GM19351 (cell line): ENCODE data around the gene FRMD8.

ENCODE experiments used
- ATAC-seq: cut with Tn5 transposase; IDR thresholded peaks from one replicate; pipeline ENCODE4 v1.9.1; 2021; ENCODE audit warnings: mild to moderate bottlenecking, moderate library complexity; ENCODE audit not compliant: unreplicated experiment

The FRMD8 gene

DNA sequence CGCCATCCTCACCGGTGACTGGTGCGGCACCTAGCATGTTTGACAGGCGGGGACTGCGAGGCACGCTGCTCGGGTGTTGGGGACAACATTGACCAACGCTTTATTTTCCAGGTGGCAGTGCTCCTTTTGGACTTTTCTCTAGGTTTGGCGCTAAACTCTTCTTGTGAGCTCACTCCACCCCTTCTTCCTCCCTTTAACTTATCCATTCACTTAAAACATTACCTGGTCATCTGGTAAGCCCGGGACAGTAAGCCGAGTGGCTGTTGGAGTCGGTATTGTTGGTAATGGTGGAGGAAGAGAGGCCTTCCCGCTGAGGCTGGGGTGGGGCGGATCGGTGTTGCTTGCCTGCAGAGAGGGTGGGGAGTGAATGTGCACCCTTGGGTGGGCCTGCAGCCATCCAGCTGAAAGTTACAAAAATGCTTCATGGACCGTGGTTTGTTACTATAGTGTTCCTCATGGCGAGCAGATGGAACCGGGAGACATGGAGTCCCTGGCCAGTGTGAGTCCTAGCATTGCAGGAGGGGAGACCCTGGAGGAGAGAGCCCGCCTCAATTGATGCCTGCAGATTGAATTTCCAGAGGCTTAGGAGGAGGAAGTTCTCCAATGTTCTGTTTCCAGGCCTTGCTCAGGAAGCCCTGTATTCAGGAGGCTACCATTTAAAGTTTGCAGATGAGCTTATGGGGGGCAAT lies 37.2 kb downstream of the FRMD8 start:
- ATAC-seq: no peak

- ATAC-seq: no peak
Observed at GRCh38 chr11:65424205-65425104, 38.0 kb downstream of the FRMD8 start.

DNA sequence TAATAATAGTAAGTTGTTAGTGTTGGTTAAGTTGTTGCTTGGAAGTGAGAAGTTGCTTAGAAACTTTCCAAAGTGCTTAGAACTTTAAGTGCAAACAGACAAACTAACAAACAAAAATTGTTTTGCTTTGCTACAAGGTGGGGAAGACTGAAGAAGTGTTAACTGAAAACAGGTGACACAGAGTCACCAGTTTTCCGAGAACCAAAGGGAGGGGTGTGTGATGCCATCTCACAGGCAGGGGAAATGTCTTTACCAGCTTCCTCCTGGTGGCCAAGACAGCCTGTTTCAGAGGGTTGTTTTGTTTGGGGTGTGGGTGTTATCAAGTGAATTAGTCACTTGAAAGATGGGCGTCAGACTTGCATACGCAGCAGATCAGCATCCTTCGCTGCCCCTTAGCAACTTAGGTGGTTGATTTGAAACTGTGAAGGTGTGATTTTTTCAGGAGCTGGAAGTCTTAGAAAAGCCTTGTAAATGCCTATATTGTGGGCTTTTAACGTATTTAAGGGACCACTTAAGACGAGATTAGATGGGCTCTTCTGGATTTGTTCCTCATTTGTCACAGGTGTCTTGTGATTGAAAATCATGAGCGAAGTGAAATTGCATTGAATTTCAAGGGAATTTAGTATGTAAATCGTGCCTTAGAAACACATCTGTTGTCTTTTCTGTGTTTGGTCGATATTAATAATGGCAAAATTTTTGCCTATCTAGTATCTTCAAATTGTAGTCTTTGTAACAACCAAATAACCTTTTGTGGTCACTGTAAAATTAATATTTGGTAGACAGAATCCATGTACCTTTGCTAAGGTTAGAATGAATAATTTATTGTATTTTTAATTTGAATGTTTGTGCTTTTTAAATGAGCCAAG lies 38.9 kb downstream of the FRMD8 start:
- ATAC-seq: no peak

DNA sequence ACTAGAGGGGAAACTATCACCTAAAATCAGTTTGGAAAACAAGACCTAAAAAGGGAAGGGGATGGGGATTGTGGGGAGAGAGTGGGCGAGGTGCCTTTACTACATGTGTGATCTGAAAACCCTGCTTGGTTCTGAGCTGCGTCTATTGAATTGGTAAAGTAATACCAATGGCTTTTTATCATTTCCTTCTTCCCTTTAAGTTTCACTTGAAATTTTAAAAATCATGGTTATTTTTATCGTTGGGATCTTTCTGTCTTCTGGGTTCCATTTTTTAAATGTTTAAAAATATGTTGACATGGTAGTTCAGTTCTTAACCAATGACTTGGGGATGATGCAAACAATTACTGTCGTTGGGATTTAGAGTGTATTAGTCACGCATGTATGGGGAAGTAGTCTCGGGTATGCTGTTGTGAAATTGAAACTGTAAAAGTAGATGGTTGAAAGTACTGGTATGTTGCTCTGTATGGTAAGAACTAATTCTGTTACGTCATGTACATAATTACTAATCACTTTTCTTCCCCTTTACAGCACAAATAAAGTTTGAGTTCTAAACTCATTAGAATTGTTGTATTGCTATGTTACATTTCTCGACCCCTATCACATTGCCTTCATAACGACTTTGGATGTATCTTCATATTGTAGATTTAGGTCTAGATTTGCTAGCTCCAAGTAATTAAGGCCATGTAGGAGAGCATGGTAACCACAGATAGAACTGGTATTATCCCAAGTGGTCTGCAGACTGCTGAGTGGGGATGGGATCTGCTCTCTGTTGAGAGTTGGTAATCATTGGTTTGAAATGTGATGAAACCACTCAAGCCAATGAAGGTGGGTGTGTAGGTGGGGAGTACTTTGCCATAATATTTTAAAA lies 39.8 kb downstream of the FRMD8 start:
- ATAC-seq: no peak

DNA sequence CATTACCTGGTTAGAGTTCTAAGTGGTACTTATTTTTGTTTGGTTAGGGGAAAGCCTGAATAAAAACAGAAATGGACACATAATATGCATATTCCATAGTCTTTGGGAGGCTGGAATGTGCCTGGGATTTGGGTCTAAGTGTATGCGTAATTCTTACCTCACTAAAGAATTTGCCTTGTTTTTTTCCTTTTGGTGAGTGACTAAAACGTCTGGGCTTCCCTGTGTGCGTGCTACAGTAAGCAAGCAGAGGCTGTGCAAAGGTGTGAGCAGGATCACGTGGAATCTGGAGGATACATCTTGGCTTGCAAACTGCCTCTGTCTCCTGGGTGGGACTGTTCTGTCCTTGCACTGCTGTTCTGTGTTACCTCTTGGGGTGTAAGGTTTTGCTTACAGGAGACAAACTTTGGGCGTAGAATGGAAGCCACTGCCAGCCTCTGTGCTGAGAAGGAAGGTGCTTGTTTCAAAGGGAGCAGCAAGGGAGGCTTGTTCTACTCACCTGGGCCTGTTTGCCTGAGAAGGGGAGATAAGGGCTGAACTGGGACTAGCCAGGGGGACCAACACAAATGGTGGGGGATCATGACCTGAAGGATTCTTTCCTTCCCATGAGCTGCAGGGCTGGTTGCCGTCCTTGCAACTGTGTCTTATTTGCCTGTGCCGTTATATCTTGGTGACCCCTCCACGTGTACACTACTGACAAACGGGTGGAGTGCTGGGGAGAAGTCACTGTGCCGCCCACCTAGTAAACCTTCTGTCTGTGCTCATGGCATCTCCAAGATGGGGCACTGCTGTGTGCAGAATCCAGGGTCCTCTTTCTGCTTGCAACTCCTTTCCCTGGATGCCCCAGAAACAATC lies 40.6 kb downstream of the FRMD8 start:
- ATAC-seq: no peak

- no peak for ATAC-seq
Observed at GRCh38 chr11:65427691-65428577, 41.5 kb downstream of the FRMD8 start.

DNA sequence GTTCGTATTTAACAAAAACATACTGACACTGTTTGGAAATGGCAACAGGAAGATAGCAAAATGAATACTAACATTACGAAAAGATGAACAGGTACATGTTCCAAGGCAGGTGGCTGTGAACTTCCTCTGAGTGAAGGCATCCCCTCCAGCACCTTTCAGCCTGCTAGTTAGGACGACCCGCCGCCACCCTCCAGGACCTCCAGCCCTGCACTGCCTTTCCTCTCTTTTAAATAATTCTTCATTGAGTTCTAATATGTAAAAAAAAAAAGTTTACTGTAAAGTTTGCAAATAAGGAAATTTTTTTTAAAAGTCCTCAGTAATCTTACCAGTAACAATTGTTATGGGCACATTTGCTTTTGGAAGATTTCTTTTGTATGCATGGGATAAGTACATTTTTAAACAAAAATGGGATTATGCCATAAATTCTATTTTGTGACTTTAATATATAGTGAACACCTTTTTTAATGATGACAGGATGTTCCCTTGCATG lies 42.2 kb downstream of the FRMD8 start:
- ATAC-seq: no peak

GRCh38 chr11:65429068-65429681 lies 42.7 kb downstream of the FRMD8 start:
- no peak for ATAC-seq

- ATAC-seq: no peak
Observed at GRCh38 chr11:65429724-65430405, 43.4 kb downstream of the FRMD8 start.

- ATAC-seq: no peak
Observed at GRCh38 chr11:65430406-65431217, 44.2 kb downstream of the FRMD8 start.

GRCh38 chr11:65431451-65432099 lies 45.1 kb downstream of the FRMD8 start:
- ATAC-seq: peak; percentile 47

DNA sequence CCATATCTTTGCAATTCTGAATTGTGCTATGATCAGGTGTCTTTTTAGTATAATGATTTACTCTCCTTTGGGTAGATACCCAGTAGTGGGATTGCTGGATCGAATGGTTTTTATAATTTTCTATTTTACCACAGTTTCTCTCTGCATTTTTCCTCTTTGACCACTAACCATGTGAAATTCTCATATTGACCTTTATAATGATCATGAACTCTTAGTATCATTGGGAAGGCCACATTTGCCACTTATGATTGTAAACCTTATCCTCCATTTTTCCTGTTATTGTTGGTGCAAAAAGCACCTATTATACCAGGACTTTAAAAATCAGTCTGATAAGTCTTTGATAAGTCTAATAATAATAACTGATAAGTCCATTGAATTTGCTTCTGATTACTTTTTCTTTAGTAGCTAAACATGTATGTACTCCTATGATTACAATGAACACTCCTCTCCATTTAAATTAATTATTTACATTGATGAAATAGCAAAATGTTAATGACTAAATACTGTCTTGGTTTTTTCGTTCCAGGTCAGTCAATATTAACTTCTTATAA lies 45.7 kb downstream of the FRMD8 start:
- no peak for ATAC-seq

DNA sequence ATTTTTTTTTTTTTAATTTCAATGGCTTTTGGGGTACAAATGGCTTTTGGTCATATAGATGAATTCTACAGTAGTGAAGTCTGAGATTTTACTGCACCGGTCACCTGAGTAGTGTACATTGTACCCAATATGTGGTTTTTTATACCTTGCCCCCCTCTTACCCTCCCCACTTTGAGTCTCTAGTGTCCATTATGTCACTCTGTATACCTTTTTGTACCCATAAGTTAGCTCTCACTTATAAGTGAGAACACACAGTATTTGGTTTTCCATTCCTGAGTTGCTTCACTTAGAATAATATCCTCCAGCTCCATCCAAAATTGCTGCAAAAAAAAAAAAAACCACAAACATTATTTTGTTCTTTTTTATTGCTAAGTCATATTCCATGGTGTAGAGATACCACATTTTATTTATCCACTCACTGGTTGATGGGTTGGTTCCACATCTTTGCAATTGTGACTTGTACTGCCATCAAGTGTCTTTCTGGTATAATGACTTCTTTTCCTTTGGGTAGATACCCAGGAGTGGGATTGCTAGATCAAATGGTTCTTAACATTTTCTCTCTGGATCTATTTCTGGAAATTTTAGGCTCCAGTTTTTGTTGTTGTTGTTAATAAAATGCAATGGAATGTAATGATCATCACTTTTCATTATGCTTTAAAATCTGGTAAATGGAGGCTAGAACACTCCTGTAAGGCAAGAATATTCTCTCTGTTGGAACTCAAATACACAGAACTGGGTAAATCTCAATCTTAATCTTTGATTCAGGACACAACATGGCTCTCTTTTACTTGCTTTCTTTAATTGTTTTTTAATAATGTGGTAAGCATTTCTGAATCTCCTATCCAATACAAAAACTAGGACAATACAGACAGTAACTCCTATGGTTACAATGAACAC lies 46.5 kb downstream of the FRMD8 start:
- ATAC-seq: no peak

- ATAC-seq: no peak
Observed at GRCh38 chr11:65433657-65434056, 47.2 kb downstream of the FRMD8 start.
